ENCODE results near the gene NOTCH1.

NOTCH1 gene

DNA sequence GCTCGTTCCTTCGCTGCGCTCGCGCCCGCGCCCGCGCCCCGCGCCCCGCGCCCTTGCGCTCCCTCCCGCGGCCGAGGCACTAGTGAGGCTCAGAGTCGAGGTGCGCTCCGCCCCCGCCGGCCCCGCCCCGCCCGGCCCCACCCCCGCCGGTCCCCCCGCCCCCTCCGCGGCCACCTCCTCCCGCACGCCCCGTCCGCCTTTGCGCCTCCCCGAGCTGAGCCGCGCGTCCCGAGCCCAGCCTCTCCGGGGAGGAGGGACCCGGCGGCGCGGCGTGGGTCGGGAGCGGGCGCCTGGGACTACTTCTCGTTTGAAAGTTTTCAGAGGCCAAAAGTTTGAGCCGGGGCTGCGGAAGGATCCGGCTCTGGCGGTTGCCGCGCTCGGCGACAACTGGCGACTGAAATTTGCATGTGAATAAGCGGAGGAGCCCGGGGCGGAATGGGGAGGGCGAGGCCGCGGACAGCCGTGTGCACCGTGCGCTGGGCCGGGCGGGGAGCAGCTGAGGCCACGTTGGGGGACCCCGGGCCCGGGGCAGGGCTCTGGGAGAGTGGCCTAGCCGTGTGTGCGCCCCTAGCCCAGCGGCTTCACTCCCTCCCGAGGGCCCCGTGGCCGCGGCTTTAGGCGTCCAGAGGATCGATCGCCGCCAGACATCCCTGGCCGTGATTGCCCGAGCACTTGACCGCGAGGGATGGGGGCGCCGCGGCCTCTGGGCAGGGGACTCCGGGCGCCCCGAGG lies at the start of gene NOTCH1:
Gene NOTCH1 (minus strand): TSS at position 84 of the 732 bp plus-strand sequence. CDS start 262 bp downstream, outside the sequence.
- peak within 1 kb of the TSS; percentile 83 for H3K4me3 ChIP-seq (replicated peaks; ENCODE audit: low read depth, low read length)
- no peak for TF ChIP-seq CTCF (IDR thresholded peaks at IDR 0.05; ENCODE audit: low read depth, low read length, missing control alignments)
- peak; percentile 76 for DNase-seq (ENCODE audit: extremely low read depth, low read depth)

DNA sequence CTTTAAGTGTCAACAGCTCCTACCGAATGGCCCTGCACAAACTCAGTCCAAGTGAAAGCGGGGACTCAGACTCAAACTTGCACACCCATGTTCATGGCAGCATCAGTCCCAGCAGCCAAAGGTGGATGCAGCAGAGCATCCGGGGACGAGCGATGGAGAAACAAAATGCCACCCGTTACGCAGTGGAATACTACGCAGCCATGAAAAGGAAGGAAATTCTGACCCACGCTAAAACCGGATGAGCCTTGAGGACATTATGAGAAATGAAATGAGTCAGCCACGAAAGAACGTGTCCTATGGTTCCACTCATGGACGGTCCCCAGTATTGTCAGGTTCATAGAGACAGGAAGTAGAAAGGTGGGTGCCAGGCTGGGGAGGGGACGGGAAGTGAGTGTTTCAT lies 48.6 kb upstream of the NOTCH1 start:
- H3K4me3 ChIP-seq (replicated peaks; ENCODE audit: low read depth, low read length) = no peak overlapping the region
- no peak for DNase-seq (ENCODE audit: extremely low read depth, low read depth)
- TF ChIP-seq CTCF (IDR thresholded peaks at IDR 0.05; ENCODE audit: low read depth, low read length, missing control alignments) = no peak

GRCh38 chr9:136593581-136593980 lies 47.7 kb upstream of the NOTCH1 start:
- DNase-seq (ENCODE audit: extremely low read depth, low read depth) = no peak
- no peak overlapping the region for H3K4me3 ChIP-seq (replicated peaks; ENCODE audit: low read depth, low read length)
- TF ChIP-seq CTCF (IDR thresholded peaks at IDR 0.05; ENCODE audit: low read depth, low read length, missing control alignments) = no peak

- no peak for TF ChIP-seq CTCF (IDR thresholded peaks at IDR 0.05; ENCODE audit: low read depth, low read length, missing control alignments)
- DNase-seq (ENCODE audit: extremely low read depth, low read depth) = no peak
- H3K4me3 ChIP-seq (replicated peaks; ENCODE audit: low read depth, low read length) = no peak overlapping the region
These were observed 46.8 kb upstream of the NOTCH1 start for GRCh38 chr9:136592666-136593065.

GRCh38 chr9:136590821-136591752 lies 45.2 kb upstream of the NOTCH1 start:
- DNase-seq (ENCODE audit: extremely low read depth, low read depth) = no peak

More at GRCh38 chr9:136590821-136591752, 45.2 kb upstream of the NOTCH1 start:
- no peak overlapping the region for H3K4me3 ChIP-seq (replicated peaks; ENCODE audit: low read depth, low read length)
- TF ChIP-seq CTCF (IDR thresholded peaks at IDR 0.05; ENCODE audit: low read depth, low read length, missing control alignments) = no peak

Data from HFF-Myc (cell line).